DLD1 (cell line): ENCODE data around the gene HK1.
"Not testable (repeated sequence)": the region's sequence is repeated elsewhere in the genome, so short reads cannot be mapped to it uniquely, and the experiment has no call there.

Experiments used
- in situ Hi-C: cut with HindIII; loops from 2 replicates; pipeline ENCODE4 v1.10.0; 2017; ENCODE audit warnings: low sequenced_read_pairs

Gene HK1

DNA sequence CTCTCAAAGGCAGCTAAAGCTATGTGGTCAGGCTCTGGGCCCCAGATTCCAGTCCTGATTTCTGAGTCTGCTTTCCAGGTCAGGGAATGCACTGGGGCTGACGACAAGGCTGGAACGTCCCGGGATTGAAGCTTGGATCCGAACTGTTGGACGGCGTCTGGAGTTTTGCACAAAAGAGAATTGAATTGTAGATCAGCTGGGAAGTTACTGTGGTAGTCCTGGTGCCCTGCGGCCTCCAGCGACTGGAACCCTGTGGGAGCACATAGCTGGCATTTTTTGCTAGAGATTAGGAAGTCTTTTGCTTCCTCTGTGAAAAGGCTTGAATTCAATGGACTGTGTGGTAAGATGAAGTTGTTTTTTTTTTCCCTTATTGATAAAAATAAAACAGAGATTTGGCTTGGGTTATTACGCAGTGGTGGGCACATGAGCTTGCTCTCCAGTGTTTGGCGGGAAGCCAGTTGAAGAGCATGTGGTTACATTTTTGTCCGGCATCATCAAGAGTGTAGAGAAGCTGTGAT is at the start of gene HK1:
HK1 (plus strand) TSS at position 51 of the 518 bp plus-strand sequence.
- in situ Hi-C loops: no loop called here

DNA sequence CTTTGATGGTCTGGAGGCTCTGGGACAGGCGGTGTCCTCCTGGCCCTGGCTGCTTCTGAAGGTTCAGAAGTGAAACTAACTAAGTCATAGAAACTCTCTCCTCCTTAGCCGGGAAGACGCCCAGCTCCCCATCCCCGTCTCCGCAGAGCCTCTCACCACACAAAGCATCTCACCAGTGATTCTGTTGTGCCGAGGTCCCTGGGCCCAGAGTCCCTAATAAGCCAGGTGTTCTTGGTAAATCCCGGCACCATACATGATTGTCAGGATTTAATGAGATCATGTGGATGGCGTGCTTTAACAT is 48.7 kb upstream of the HK1 start:
- in situ Hi-C loops: no loop called here

DNA sequence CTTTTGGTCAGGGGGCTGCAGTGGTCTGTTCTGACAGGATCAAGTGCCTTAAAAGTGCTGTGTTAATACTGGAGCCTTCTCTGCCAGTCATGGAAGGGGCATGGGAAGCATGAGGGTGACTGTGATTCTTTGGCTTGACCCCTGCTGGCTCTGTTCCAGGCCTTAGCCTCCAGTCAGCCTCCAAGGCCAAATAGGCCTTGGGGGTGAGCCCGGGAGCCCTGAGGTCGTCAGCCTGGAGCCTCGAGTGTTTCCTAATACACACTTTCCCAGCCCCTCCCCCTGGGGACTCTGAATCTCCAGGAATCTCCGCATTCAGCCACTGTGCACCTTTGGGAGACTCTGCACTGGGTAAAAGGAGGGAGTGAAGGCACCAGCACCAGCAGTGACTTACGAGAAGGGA is 48.2 kb upstream of the HK1 start:
- in situ Hi-C loops: no loop called here

DNA sequence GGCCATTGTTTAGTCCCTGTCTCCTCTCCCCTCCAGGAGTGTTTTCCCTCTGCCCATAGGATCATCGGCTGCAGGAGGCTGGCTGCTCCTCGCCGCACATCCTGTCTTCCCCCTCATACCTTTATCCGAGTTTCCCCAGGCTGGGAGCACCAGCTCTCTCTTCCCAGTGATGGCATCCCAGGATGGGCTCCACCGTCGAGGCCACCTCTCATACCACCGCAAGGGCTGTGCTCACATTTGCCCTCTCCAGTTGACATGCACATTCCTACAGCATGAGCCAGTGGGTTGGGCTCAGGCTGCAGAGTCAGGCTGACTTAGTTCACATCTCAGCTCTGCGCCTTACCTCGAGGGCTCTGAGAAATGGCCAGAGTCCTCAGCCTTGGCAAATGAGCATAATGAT is 46.0 kb upstream of the HK1 start:
- in situ Hi-C loops: no loop called here

DNA sequence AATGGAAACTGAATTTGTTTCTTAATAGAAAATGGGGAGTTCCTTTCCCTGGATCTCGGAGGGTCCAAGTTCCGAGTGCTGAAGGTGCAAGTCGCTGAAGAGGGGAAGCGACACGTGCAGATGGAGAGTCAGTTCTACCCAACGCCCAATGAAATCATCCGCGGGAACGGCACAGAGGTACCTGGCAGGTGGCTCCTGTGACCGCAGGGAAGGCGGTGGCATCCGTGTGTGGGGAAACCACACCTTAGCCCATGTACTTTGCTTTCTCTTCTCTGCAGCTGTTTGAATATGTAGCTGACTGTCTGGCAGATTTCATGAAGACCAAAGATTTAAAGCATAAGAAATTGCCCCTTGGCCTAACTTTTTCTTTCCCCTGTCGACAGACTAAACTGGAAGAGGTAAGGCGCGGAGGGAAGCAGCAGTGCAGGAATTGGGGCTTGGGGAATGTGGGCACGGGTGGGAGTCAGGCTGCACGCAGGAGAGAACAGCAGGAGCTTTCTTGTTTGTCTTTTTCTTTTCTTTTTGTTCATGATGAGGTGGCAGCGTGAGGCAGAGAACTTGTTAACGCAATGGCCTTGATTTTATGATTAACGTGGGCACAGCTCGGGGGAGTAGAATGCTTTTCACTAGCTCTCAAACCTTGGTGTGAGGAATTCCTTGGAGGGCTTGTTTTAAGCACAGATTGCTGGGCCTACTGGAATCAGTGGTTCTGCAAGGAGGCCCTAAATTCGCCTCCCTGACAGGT is 45.4 kb upstream of the HK1 start:
- in situ Hi-C loops: no loop called here

DNA sequence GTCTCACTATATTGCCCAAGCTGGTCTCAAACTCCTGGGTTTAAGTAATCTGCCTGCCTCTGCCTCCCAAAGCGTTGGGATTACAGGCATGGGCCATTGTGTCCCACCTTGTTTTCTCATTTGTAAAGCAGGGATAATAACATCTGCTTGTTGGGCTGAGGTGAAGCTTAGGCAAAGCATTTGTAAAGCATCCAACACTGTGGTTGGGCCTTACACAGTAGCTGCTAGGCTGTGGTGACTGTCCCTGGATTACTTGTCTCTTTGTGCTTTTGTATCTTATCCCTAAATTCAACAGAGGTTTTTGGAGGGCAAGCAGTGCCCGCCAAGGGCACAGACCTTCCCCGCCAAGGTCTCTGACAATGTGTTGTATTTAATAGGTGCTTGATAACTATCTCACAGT is 43.8 kb upstream of the HK1 start:
- in situ Hi-C loops: no loop called here

DNA sequence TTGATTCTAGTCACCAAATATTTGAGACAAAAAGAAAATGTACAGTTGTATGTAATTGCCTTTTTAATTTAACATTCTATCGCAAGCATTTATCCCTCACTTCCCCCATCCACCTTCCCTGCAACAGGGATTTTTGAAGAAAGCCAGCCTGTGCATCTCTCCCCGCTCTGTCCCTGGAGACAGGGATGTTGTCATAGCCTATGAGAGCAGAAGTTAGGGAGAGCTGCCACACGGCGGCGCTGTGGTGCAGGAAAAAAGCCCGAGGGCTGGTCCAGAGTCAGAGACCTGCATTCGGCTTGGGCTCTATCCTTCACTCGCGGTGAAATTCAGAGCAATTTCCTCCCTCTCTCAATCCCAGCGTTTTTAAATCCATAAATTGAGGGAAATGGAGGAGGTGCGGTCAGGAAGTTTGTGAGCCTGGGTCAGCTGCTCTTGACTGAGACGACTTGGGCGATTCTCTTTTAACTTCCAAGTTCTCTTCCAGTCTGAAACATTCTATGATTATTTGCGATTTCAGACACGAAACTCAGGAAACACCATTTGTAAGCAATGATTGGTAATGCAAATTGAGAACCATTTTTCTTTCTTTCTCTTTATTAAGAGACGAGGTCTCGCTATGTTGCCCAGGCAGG is 40.7 kb upstream of the HK1 start:
- in situ Hi-C loops: no loop called here

DNA sequence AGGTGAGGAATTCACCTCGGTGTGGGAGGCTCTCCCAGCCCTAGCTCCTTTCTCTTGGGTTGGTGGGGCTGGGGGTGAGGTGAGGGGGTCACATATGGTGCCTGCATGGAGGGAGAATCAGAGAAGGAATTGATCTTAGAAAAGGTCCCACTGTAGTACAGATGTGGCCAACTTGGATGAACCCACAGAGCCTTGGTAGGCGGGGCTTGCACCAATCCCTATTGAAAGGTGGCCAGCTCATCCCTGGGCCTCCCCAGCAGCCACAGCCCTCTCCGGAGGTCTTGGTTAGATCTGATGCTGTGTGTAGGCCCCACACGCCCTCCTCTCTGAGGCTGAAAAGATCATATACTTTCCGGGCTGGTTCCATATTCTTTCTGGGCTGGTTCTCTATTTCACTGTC is 39.2 kb upstream of the HK1 start:
- in situ Hi-C loops: no loop called here

DNA sequence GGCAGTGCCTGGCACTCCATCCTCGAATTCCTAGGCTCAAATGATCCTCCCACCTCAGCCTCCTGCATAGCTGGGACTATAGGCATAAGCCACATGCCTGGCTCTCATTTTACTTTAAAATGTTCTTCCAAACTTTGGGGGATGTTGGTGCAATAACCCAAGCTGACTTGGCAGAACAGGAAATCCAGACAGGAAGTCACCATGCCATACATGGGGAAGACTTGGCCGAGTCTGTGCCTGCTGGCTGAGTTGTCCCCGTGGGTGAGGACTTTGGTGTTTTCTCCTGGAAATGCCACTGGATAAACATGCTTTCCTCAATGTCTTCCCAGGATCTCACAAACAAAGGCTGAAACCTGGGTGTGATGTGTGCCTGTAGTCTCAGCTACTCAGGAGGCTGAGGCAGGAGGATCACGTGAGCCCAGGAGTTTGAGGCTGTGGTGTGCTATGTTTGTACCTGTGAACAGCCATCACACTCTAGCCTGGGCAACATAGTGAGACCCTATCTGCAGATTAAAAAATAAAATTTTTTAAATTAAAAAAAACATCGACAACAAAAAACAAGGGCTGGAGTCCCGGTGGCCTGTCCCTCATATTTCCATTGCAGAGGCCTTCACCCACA is 38.4 kb upstream of the HK1 start:
- in situ Hi-C loops: loop anchor here (10.0 kb wide), 2 partner anchors 105 to 185 kb away; no protein-coding TSS in a partner anchor

DNA sequence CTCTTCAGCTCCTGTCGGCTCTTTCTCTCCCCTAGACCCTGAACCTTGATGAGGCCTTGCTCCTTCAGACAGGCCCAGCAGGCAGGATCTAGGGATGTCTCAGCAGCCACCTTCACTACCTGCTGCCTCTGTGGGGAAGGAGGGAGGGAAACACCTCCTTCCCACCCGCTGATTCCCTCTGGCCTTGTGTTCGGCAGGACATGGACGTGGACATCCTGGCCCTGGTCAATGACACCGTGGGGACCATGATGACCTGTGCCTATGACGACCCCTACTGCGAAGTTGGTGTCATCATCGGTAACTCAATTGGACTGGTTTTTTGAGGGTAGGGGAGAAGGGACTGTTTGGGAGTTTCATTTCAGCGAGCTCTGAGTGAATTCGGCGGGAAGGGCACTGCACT is 37.8 kb upstream of the HK1 start:
- in situ Hi-C loops: loop anchor here (10.0 kb wide), 2 partner anchors 104 to 184 kb away; no protein-coding TSS in a partner anchor

DNA sequence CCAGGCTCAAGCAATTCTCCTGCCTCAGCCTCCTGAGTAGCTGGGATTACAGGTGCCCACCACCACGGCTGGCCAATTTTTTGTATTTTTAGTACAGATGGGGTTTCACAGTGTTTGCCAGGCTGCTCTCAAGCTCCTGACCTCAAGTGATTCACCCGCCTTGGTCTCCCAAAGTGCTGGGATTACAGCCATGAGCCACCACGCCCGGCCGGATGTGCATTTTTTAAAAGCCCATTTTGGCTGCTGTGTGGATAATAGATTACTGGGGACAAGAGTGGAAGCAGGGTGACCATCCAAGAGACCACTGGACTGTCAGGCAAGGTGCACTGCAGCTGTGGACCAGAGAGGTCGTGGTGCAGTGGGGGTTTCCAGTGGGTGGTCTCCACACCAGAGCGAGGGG is 36.7 kb upstream of the HK1 start:
- in situ Hi-C loops: loop anchor here (10.0 kb wide), 2 partner anchors 103 to 183 kb away; no protein-coding TSS in a partner anchor

DNA sequence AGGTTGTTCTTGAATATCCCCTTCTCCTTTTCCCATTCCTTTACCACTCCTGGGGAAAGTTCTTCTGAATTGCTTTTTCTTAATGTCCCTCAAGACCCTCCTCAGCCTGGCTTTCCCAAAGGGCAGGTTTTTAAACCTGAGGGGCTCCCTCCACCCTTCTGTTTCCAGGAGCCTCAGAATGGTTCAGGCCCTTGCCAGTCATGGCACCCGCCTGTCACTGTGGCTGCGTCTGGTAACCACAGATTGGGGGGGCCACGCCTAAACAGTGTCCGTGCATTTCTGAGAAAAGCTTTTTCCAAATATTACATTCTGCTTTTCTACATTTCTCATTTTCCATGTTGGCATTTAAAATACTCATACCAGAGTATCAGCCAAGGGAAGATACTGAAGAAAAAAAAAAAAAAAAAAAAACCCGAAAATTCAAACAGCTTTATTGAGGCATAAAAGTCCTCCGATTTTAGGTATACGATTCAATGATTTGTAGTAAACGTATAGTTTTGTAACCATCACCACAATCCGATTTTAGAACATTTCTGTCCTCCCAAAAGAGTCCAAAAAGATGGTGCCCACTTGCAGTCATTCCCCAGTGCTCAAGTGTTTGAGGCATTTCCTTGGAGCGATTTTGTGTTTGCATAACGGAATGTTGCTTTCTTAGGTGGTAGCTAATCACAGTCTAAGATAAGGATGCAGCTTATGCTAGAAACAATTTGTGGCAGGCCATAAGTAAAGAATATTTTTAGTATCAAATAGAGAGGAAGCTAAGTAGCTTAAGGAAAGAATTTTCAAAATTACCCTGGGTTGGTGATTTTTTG is 36.0 kb upstream of the HK1 start:
- in situ Hi-C loops: loop anchor here (10.0 kb wide), 2 partner anchors 103 to 183 kb away; no protein-coding TSS in a partner anchor

DNA sequence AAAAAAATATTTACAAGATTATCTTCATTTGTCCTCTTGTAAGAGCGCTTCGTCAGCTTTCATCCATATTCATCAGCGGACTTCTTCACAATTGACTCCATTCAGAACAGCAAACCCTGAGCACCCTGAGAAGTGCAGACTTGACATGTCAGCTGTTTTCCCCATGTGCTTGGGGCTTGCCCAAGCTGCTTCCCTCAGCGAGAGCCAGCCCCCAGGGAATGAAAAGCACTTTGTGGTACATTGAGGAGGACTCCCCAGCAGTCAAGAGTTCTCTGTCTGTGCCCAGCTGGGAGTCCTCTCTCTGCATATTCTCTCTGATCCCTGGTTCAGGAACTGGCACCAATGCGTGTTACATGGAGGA is 35.5 kb upstream of the HK1 start:
- in situ Hi-C loops: loop anchor here (10.0 kb wide), 2 partner anchors 102 to 182 kb away; no protein-coding TSS in a partner anchor

DNA sequence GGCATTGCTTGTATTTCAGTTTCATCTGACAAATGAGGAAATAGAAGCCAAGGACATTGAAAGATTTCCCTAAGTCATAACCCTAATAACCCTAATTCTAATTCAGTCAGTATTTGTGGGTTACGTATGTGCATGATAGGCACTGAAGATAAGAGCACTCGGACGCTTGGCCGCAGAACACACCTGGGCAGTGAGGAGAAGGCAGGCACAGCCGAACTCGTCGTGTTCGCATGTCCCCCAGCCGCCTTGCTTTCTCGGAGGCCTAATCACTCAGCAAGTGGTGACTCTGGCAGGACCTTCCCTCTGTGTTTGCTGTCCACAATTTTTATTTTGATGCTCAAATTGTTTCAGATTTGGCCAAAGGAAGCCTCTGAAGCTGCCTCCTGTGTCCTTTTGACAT is 34.5 kb upstream of the HK1 start:
- in situ Hi-C loops: loop anchor here (10.0 kb wide), 2 partner anchors 101 to 181 kb away; no protein-coding TSS in a partner anchor

DNA sequence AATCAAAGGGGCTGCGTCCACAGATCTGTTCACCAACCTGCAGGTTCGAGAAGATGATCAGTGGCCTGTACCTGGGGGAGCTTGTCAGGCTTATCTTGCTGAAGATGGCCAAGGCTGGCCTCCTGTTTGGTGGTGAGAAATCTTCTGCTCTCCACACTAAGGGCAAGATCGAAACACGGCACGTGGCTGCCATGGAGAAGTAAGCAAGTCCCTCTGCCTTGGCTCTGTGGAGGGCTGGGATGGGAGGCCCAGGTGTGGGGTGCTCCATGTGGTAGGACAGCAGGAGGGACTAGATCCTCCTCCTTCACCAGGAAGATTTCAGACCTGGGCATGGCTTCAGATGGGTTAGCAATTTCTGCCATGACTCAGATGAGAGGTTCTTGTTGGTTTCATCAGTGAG is 32.3 kb upstream of the HK1 start:
- in situ Hi-C loops: loop anchor here (10.0 kb wide), 2 partner anchors 99 to 179 kb away; no protein-coding TSS in a partner anchor

DNA sequence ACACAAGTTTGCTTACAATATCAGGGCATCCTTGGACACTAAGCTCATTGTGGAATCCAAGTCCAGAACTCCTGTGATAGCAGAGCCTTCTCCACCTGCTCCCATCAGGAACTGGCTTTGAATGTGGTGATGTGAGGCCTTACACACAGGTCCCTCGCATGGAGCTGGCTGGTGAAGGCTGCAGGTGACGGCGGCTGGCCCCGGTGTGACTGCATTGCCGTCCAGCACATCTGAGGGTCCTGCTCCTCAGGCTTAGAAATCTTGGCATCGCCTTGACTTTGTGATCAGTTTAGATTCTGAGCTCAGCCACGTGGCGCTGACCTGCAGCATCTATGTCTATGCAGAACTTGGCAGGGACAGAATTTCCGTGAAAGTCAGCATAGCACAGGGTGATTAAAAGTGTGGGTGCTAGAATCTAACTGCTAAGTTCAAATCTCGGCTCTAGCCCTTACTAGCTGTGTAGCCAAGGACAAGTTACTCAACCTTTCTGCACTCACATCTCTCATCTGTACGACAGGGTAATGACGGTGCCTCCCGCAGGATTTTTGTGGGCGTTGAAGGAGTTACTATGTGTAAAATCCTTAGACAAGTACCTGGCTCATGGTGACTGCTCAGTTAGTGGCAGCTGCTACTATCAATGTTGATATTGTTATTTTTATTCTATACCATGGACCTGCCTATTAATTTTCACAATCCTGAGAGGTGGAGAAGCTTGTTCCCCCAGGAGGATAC is 31.5 kb upstream of the HK1 start:
- in situ Hi-C loops: loop anchor here (10.0 kb wide), 2 partner anchors 98 to 178 kb away; no protein-coding TSS in a partner anchor

DNA sequence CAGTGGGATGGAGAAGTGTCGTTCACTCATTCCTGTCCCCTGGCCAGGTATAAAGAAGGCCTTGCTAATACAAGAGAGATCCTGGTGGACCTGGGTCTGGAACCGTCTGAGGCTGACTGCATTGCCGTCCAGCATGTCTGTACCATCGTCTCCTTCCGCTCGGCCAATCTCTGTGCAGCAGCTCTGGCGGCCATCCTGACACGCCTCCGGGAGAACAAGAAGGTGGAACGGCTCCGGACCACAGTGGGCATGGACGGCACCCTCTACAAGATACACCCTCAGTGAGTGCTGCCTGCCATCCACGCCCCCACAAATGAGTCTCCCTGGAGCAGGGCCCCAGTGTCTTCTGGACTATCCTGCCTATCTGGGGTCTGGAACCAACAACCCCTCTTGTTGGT is 31.0 kb upstream of the HK1 start:
- in situ Hi-C loops: loop anchor here (10.0 kb wide), 2 partner anchors 97 to 177 kb away; no protein-coding TSS in a partner anchor

DNA sequence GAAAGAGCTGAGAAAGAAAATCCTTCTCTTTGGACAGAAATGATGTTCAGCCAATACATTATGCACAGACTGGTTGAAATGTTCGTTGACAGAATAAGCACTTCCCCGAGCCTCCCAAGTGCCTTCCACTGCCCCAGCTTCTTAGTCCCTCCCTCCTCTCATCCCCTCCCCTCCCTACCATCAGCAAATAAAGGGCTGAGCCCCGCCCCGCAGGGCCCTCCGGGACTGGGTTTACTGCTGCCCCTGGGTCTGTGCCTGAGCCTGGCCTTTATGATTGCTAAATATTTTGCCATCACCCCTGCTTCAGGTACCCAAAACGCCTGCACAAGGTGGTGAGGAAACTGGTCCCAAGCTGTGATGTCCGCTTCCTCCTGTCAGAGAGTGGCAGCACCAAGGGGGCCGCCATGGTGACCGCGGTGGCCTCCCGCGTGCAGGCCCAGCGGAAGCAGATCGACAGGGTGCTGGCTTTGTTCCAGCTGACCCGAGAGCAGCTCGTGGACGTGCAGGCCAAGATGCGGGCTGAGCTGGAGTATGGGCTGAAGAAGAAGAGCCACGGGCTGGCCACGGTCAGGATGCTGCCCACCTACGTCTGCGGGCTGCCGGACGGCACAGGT is 30.1 kb upstream of the HK1 start:
- in situ Hi-C loops: loop anchor here (10.0 kb wide), 2 partner anchors 97 to 177 kb away; no protein-coding TSS in a partner anchor

DNA sequence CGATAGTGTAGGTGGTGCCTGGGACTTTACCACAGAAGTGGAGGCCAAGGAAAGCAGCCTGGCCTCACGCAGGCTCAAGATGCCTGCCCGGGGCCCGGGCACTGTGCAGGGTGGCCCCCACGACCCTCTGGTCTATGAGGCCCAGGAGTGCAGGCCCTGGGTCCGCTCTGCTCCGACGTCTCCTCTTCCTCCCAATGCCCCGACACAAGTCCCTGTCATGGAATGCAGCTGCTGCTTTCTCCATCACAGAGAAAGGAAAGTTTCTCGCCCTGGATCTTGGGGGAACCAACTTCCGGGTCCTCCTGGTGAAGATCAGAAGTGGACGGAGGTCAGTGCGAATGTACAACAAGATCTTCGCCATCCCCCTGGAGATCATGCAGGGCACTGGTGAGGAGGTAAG is 28.3 kb upstream of the HK1 start:
- in situ Hi-C loops: no loop called here

DNA sequence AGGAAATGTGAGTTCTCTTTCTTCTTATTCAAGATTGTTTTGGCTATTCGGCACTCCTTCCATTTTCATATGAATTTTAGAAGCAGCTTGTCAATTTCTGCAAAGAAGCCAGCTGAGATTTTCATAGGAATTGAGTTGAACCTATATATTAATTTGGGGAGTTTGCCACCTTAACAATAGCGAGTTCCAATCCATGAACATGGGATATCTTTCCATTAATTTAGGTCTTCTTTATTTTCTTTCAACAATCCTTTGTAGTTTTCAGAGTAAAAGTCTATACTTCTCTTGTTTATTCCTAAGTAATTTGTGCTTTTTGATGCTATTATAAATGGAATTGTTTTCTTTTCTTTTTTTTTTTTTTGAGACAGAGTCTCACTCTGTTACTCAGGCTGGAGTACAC is 26.9 kb upstream of the HK1 start:
- in situ Hi-C loops: not testable (repeated sequence)
